Immature natural killer cell (primary cell): ENCODE results near the gene ARFGAP1. TPM values are rescaled to one million over a fixed set of nuclear protein-coding genes. Genes with fewer than 3 reads are reported as not detected.

Source experiments
- DNase-seq, 3 donors: peaks; one replicate each; pipeline ENCODE4 v3.0.0; 2022; ENCODE audit warnings: mixed read lengths in 1 of 3
- H3K27ac Mint-ChIP-seq, 6 donors: one replicate each; pipeline ENCODE4 v1.8.0; 2020; ENCODE audit warnings: mixed read lengths in 6 of 6, mild to moderate bottlenecking in 5 of 6, inconsistent platforms in 4 of 6, moderate library complexity in 3 of 6
- H3K27me3 Mint-ChIP-seq, 3 donors: one replicate each; pipeline ENCODE4 v1.8.0; 2020 to 2021; ENCODE audit warnings: low read depth in 3 of 3, mild to moderate bottlenecking in 3 of 3, mixed read lengths in 3 of 3, moderate library complexity in 3 of 3, inconsistent platforms in 1 of 3
- H3K36me3 Mint-ChIP-seq, 3 donors: one replicate each; pipeline ENCODE4 v1.8.0; 2020; ENCODE audit warnings: mixed read lengths in 3 of 3, inconsistent platforms in 2 of 3, mild to moderate bottlenecking in 2 of 3
- H3K4me1 Mint-ChIP-seq, 2 donors: one replicate each; pipeline ENCODE4 v1.8.0; 2020; ENCODE audit warnings: inconsistent platforms in 2 of 2, mild to moderate bottlenecking in 2 of 2, mixed read lengths in 2 of 2, moderate library complexity in 1 of 2
- H3K4me3 Mint-ChIP-seq, 5 donors: one replicate each; pipeline ENCODE4 v1.8.0; 2020; ENCODE audit warnings: mild to moderate bottlenecking in 5 of 5, mixed read lengths in 5 of 5, inconsistent platforms in 3 of 5, moderate library complexity in 3 of 5
- H3K9me3 Mint-ChIP-seq, 6 donors: one replicate each; pipeline ENCODE4 v1.8.0; 2020; ENCODE audit warnings: mild to moderate bottlenecking in 6 of 6, mixed read lengths in 6 of 6, inconsistent platforms in 4 of 6, moderate library complexity in 3 of 6
- polyA plus RNA-seq, 3 donors: library from polyadenylated mRNA; unstranded; fragments of 300-500 nt; fragmentation: Illumina TruSeq; gene quantifications; one replicate each; pipeline ENCODE4 v1.2.3, GENCODE V29; 2021

Gene ARFGAP1
- polyA plus RNA-seq, 3 donors from 2014 or later = 8.8 to 20.9 (median 16.5) TPM

- DNase-seq = no peak
- H3K4me3 Mint-ChIP-seq = no peak overlapping the region
- H3K9me3 Mint-ChIP-seq = no peaks in the 10 kb centered on the region
- no peaks in the 10 kb centered on the region for H3K36me3 Mint-ChIP-seq
- H3K27ac Mint-ChIP-seq = no peak overlapping the region
- H3K27me3 Mint-ChIP-seq = peaks cover 0 to 2% (median 0%) of the 10 kb centered on the region in 3 donors
- peaks cover 0 to 2% of the 10 kb centered on the region in 2 donors for H3K4me1 Mint-ChIP-seq
Observed at GRCh38 chr20:63310265-63310991, 37.8 kb downstream of the ARFGAP1 start.

DNA sequence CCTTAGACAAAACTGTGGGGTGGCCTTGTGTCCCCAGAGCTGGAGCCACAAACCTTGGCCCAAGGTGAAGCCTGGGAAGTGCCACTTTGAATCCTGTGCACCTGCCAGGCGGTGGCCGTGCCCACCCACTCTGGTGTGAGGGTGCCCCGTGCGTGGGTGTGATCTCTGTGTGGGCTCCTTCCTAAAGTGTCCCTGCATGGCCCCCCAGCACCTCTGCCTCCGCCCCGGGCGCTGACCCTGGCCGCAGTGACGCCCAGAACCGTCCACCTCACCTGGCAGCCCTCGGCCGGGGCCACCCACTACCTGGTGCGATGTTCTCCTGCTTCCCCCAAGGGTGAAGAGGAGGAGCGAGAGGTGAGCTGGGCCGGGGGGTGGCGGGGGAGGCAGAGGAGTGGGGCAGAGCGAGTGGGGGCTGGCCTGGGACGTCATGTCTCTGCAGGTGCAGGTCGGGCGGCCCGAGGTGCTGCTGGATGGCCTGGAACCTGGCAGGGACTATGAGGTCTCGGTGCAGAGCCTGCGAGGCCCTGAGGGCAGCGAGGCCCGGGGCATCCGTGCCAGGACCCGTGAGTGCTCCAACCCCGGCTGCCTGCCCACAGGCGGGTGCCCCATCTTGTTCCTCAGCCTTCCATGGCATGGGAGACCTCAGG is 38.7 kb downstream of the ARFGAP1 start:
- Mint-ChIP-seq H3K9me3 (no peaks in the 10 kb centered on the region), H3K36me3 (no peaks in the 10 kb centered on the region), H3K4me3 (no peak overlapping the region), H3K27ac (no peak overlapping the region), H3K27me3 (peaks cover 0 to 2% (median 0%) of the 10 kb centered on the region in 3 donors), H3K4me1 (peaks cover 0 to 2% of the 10 kb centered on the region in 2 donors)
- DNase-seq = no peak

DNA sequence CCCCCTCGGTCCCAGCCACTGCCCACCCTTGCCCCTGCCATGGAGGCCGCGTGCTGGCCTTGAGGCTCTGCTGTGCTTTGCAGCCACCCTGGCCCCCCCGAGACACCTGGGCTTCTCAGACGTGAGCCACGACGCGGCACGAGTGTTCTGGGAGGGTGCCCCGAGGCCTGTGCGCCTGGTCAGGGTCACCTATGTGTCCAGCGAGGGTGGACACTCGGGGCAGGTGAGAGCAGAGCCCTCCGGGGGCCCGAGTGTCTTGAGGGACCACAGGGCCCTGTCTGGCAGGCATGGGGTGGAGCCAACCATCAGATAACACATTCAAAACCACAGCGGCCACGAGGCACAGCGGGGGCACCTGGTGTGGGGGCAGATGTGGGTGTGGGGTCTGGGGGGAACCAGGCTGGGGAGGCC is 39.2 kb downstream of the ARFGAP1 start:
- Mint-ChIP-seq H3K4me1 (peaks cover 0 to 2% of the 10 kb centered on the region in 2 donors), H3K36me3 (no peaks in the 10 kb centered on the region), H3K27ac (no peak overlapping the region), H3K4me3 (no peak overlapping the region), H3K27me3 (peaks cover 0 to 2% (median 0%) of the 10 kb centered on the region in 3 donors), H3K9me3 (no peaks in the 10 kb centered on the region)
- no peak for DNase-seq

GRCh38 chr20:63312273-63312672 is 39.7 kb downstream of the ARFGAP1 start:
- Mint-ChIP-seq H3K27ac (no peak overlapping the region), H3K27me3 (peaks cover 0 to 2% (median 0%) of the 10 kb centered on the region in 3 donors), H3K4me3 (no peak overlapping the region), H3K36me3 (no peaks in the 10 kb centered on the region), H3K4me1 (peaks cover 0 to 2% of the 10 kb centered on the region in 2 donors), H3K9me3 (no peaks in the 10 kb centered on the region)
- DNase-seq = no peak

GRCh38 chr20:63312690-63313348 is 40.2 kb downstream of the ARFGAP1 start:
- Mint-ChIP-seq H3K27ac (no peak overlapping the region), H3K36me3 (no peaks in the 10 kb centered on the region), H3K27me3 (peaks cover 0 to 2% (median 2%) of the 10 kb centered on the region in 3 donors), H3K4me1 (peaks cover 0 to 2% of the 10 kb centered on the region in 2 donors), H3K4me3 (no peak overlapping the region), H3K9me3 (no peaks in the 10 kb centered on the region)
- DNase-seq = no peak

DNA sequence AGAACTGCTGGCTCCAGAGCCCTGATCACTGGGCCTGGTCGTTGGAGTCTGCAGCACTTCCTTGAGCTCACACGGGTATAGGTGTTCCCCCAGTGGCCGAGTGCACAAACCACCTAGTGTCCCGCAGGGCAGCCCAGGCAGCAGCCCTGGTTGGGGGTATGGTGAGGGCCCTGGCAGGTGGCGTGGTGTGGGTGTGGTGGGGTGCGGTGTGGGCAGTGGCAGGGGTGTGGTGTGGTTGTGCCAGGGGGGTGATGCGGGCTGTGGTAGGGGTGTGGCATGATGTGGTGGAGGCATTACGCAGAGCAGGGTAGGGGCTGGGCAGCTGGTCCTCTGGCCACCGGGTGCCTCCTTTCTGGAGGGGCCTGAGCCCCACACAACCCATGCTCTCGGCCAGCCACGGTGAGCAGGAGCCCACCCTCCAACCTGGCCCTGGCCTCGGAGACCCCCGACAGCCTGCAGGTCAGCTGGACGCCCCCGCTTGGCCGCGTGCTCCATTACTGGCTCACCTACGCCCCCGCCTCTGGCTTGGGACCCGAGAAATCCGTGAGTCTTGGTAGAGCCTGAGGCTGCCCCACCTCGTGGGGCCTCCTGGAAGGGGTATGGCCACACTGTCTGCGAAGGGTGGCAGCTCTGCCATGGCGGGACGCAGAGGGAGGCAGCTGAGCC is 40.9 kb downstream of the ARFGAP1 start:
- Mint-ChIP-seq H3K4me1 (peaks cover 0 to 2% of the 10 kb centered on the region in 2 donors), H3K27me3 (peaks cover 2% of the 10 kb centered on the region in 3 donors), H3K9me3 (no peaks in the 10 kb centered on the region), H3K36me3 (no peaks in the 10 kb centered on the region), H3K4me3 (no peak overlapping the region), H3K27ac (no peak overlapping the region)
- no peak for DNase-seq

DNA sequence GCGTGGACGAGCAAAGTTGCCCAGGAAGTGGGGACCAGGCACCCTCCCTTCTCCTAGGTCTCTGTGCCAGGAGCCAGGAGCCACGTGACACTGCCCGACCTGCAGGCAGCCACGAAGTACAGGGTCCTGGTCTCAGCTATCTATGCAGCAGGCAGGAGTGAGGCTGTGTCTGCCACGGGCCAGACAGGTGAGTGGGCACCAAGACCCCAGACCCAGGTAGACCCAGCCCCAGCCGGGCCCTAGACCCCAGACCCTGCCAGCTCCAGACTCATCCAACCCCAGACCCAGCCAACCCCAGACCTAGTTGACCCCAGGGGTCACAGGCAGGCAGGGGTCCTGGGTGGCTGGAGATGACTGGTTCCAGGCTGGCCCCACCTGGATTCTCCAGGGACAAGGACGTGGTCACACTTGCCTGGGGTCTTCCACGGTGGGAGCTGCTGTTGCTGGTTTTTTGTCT is 41.4 kb downstream of the ARFGAP1 start:
- H3K36me3 Mint-ChIP-seq = no peaks in the 10 kb centered on the region
- peaks cover 2% of the 10 kb centered on the region in 3 donors for H3K27me3 Mint-ChIP-seq
- no peak overlapping the region for H3K4me3 Mint-ChIP-seq
- H3K27ac Mint-ChIP-seq = no peak overlapping the region
- no peak for DNase-seq
- no peaks in the 10 kb centered on the region for H3K9me3 Mint-ChIP-seq
- H3K4me1 Mint-ChIP-seq = peaks cover 0 to 2% of the 10 kb centered on the region in 2 donors

GRCh38 chr20:63314566-63315239 is 42.1 kb downstream of the ARFGAP1 start:
- H3K4me3 Mint-ChIP-seq = no peak overlapping the region
- H3K27ac Mint-ChIP-seq = no peak overlapping the region
- H3K27me3 Mint-ChIP-seq = peaks cover 2% of the 10 kb centered on the region in 3 donors
- no peaks in the 10 kb centered on the region for H3K9me3 Mint-ChIP-seq
- H3K4me1 Mint-ChIP-seq = peaks cover 0 to 2% of the 10 kb centered on the region in 2 donors
- DNase-seq = no peak
- no peaks in the 10 kb centered on the region for H3K36me3 Mint-ChIP-seq

DNA sequence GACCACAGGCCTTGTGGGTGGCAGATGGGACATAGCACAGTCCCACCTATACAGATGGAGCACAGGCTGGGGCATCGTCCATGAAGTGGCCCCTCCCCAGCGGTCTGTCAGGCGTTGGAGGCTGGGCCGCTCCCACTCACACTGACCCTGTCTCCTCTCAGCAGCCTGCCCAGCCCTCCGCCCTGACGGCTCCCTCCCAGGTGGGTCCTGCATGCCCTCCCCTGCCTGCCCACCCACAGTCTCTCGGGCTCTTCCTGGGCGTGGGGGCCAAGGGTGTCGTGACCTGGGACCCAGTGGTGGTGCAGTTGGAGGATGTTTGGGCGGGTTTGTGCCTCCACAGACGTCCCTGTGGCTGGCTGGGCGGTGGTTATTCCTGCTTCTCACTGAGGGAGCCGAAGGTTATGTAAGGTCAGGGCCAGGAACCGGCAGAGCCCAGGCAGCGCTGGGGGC is 42.7 kb downstream of the ARFGAP1 start:
- H3K27me3 Mint-ChIP-seq = peaks cover 2% of the 10 kb centered on the region in 3 donors
- H3K9me3 Mint-ChIP-seq = no peaks in the 10 kb centered on the region
- H3K4me1 Mint-ChIP-seq = peaks cover 0 to 2% of the 10 kb centered on the region in 2 donors
- no peak overlapping the region for H3K4me3 Mint-ChIP-seq
- H3K27ac Mint-ChIP-seq = no peak overlapping the region
- H3K36me3 Mint-ChIP-seq = no peaks in the 10 kb centered on the region
- no peak for DNase-seq

GRCh38 chr20:63315731-63316491 is 43.3 kb downstream of the ARFGAP1 start:
- Mint-ChIP-seq H3K4me1 (no peaks in the 10 kb centered on the region), H3K27ac (no peak overlapping the region), H3K9me3 (no peaks in the 10 kb centered on the region), H3K4me3 (no peak overlapping the region), H3K36me3 (no peaks in the 10 kb centered on the region), H3K27me3 (peaks cover 2% of the 10 kb centered on the region in 3 donors)
- no peak for DNase-seq

- no peak for DNase-seq
Observed at GRCh38 chr20:63316502-63316921, 43.9 kb downstream of the ARFGAP1 start.

DNA sequence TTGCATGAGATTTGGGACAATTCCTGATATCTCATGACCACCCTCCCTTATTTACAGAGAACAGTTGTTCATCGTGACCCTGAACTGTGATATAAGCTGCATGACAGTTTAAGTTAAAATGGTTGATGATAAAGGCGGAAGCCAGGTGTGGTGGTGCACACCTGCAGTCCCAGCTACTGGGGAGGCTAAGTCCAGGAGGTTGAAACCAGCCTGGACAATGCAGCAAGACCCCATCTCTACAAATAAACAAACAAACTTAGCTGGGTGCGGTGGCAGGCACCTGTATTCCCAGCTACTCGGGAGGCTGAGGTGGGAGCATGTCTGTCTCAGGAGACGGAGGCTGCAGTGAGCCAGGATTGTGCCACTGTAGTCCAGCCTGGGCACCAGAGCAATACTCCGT is 44.4 kb downstream of the ARFGAP1 start:
- Mint-ChIP-seq H3K4me1 (no peaks in the 10 kb centered on the region), H3K36me3 (no peaks in the 10 kb centered on the region), H3K4me3 (no peak overlapping the region), H3K9me3 (no peaks in the 10 kb centered on the region), H3K27me3 (peaks cover 2 to 3% (median 2%) of the 10 kb centered on the region in 3 donors), H3K27ac (no peak overlapping the region)
- no peak for DNase-seq

More at GRCh38 chr20:63316502-63316921, 43.9 kb downstream of the ARFGAP1 start:
- Mint-ChIP-seq H3K4me1 (no peaks in the 10 kb centered on the region), H3K9me3 (no peaks in the 10 kb centered on the region), H3K4me3 (no peak overlapping the region), H3K27me3 (peaks cover 2 to 3% (median 2%) of the 10 kb centered on the region in 3 donors), H3K27ac (no peak overlapping the region), H3K36me3 (no peaks in the 10 kb centered on the region)
